GM12891 (cell line): ENCODE measurements around the gene HSPH1.

Experiments
- PAX5 ChIP-seq: IDR thresholded peaks from 2 replicates; pipeline ENCODE4 v1.6.1; 2011; ENCODE audit warnings: low read length, moderate library complexity, mild to moderate bottlenecking; ENCODE audit not compliant: insufficient read depth, severe bottlenecking
- POLR2A ChIP-seq: IDR thresholded peaks from 2 replicates; pipeline ENCODE4 v1.6.1; 2011; ENCODE audit warnings: low read depth, low read length, control low read depth
- POLR2AphosphoS5 ChIP-seq: IDR thresholded peaks from 2 replicates; pipeline ENCODE4 v1.6.1; 2011; ENCODE audit warnings: low read depth, low read length, control low read depth
- POU2F2 ChIP-seq: IDR thresholded peaks from 2 replicates; pipeline ENCODE4 v1.6.1; 2011; ENCODE audit warnings: low read depth, mild to moderate bottlenecking, control low read depth, low read length, moderate library complexity
- SPI1 ChIP-seq: IDR thresholded peaks from 2 replicates; pipeline ENCODE4 v1.6.1; 2011; ENCODE audit warnings: low read depth, low read length, control low read depth
- TAF1 ChIP-seq: IDR thresholded peaks from 2 replicates; pipeline ENCODE4 v1.6.1; 2011; ENCODE audit warnings: low read depth, low read length, control low read depth

DNA sequence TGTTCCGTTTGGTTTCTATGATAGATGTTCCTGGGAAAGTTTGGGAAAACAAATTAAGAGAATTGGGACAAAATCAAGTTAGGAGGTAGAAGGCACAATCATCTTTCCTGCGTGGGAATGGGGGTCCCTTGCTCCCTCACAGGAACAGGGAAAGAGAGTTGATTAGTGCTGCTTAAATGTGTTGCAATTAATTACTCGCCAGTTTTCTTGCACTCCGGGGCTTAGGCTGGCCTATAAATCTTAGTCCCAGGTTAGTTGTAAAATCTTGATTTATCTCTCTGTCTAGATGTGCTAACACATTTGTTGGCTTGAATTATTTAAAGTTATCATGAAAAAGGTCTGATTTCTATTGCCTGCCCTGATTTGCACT lies 48.1 kb upstream of the HSPH1 start:
- TF ChIP-seq POLR2AphosphoS5 (no peak), POLR2A (no peak), TAF1 (no peak), PAX5 (no peak), SPI1 (no peak), POU2F2 (no peak)
